ENCODE data around the gene BRICD5.

Gene BRICD5

DNA sequence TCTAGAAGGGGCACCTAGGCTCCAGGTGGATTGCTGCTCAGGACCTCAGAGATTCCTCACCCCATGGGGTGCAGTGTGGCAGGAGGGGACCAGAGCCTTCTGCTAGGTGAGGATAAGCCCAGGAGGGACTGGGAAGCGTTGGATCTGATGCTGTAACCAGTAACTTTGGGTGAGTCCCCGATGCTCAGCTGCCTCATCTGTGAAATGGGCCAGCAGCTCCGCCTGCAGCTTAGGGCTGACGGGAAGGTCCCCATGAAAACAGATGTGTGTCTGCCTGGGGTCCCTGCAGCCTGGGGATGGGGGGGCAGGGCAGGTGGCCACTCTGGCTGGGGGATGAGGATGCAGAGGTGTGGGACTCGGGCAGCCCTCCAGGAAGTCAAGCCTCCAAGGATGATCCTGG lies 11.6 kb downstream of the BRICD5 start:
- DNase-seq: no peak

DNA sequence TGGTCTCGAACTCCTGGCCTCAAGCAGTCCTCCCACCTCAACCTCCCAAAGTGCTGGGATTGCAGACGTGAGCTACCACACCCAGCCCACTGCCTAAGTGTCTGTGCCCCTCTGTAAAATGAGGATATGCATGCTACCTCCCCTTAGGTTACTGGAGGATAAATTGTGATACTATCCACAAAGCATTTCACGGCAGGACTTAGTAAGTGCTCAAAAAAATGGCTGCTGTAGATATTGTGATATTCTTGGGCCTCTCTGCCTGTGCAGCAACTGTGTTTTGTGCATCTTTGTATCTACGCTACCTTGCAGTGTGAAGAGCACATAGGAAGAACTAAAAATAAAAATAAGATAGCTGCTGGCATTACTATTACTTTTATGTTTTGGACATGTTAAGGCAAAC lies 12.4 kb downstream of the BRICD5 start:
- DNase-seq: no peak

DNA sequence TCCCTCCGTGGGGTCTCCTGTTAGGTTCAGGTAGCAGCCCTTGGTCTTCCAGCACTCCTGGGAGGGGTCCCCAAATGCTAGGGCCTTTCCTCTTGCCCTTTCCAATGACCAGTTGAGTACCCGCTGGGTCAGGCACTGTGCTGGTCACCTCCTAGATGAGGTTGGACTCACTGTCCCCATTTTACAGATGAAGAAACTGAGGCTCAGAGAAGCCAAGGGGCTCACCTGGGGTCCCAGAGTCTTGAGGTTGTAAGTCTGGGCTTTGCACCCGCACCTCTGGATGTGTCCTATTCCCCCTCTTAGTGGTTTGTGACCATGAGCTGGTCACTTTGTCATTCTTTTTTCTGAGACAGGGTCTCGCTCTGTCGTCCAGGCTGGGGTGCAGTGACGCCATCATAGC lies 12.9 kb downstream of the BRICD5 start:
- DNase-seq: no peak

DNA sequence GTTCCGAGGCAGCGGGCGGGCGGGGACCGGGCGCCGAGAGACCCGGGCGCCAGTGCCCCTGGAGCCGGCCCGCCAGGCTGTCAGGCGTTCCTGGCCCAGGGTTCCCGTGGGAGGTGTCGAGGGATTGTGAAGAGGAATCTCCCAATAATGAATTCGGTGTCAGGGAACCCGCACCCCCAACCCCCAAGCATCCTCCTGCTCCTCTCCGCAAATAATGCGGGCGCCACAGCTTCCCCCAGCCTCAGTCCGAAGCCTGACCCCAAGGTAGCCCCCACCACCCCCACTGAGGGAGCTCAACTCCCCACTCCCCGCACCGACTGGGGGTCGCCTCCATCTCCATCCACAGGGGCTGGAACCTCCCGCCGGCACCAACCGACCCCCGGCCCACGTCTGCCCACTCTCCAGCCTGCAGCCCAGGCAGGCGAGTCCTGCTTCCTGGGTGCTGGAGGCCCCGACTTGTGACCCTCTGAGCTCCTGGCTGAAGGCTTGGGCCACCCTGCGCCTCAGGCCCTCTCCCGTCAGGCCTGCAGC lies 13.6 kb downstream of the BRICD5 start:
- no peak for DNase-seq

DNA sequence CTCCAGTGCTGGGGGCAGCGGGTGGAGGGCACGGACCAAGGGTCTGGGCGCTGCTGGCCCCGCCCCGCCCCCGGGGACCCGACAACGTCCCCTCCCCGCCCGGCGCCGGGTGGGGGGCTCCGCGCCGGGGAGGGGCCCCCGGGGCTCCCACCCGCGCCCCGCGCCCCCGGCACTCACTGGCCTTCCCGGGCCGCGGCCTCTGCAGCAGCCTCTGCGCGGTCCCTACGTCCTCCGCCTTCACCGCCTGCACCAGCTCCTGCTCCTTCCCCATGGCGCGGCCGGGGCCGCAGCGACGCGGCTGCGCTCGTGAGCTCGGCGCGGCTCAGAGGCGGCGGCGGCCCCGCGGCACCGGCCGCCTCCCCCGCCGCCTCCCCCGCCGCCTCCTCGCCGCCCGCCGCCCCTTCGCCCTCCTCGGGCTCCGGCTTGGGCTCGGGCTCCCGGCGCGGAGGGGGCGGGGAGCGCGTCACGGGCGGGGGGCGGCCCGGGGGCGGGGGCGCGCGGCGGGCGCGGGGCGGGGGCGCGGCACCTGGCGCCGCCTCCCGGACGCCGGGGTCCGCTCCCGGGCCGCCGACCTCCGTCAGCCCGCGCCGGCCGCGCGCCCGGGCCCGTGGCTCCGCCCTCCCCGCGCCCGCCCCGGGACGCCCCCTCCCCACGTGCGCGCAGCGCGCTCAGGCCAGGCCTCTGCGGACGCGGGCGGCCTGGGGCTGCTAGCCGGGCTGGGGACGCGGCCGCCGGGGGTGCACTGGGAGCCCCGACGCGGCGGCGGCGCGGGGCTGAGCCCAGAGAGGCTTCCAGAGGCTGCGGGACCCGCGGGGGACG lies 14.3 kb downstream of the BRICD5 start, which contains the start of gene CASKIN1:
Gene CASKIN1 (minus strand): TSS at position 444 of the 819 bp plus-strand sequence. CDS start 173 bp downstream, at position 271.
- DNase-seq: peak; percentile 8 to 46

DNA sequence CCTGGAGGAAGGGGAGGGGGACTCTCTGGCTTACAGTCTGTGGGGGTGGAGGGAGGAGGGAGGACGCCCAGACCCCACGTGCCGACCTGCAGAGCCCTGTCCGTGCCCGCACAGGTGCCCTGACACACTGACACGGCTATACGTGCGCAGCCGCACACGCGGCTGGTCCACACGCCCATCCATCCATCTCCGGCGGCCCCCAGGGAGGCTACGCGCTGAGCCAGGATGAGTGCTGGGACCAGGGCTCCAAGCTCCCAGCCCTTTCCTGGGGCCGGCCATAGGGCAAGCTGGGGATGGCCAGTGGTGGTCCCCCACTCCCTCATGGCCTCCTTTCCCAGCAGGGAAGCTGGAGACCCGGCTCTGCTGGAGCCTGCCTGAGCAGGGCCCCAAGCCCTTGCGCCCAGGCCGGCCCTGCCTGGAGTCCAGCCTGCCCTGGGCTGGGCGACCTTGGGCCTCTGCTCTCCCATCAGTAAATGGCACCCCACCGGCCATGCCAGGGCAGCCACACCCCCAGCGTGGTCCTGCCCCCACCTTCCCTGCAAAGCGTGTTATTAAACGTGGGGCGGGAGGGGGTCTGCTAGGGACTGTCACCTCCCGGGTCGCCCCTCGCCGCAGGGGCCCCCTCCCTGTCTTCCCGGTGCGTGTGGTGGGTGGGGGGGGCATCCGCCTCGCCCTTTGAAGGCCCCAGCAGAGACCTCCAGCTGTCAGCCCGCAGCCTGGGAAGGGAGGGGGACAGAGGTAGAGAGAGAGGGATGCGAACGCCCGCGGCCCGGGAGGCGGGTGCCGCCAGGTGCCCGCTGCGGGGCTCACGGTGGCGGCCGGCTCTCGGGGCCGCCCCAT lies 15.1 kb downstream of the BRICD5 start:
- DNase-seq: no peak

DNA sequence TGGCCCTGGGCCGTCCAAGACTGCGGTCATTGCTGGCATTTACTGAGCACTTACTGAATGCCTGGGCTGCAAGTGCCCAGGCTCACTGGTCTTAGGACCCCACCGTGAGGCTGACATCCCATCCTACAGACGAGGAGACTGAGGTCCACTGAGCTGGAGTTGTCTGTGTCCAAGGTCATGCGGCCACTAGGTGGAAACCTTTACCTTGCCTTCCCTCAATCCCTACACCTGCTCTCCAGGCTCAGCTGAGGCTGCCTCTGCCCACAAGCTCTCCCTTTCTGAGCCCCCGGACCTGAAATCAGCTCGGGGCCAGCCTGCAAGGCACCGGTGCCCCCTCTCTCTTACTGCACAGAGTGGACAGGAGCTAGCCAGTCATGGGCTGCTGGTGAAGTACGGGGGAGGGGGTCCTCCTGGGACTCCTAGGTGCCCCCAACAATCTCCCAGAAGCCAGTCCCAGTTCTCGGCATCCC lies 15.8 kb downstream of the BRICD5 start:
- peak in 1 of 2 donors; percentile 37 for DNase-seq

DNA sequence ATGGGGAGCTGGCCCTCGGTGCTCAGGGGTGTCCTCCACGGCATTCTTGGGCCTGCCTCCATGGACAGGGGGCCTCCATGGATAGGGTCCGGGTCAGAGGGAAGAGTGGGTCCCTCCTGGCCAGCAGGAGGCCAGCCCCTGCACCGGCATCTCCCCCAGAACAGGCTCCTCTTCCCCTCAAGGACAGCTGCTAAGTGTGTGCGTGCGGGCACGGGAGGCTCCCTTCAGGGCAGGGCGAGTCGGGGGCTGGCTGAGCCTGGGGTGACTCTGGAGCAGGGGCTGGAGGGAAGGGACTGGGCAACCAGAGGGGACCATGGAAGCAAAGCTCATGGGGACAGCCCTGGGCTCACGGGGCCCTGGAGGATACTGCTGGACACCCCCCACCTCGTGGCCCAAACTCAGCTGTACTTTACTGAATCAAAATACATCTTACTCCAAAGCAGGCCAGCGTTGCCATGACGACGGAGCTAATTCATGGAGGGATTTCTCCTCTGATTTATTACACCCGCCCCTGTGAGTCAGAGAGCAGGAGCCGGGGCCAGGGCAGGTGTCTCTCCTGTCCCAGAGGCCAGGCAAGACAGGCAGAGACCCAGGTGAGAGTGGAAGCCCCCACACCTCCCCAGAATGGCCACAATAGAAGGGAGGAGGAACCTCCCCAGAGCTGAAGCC lies 16.4 kb downstream of the BRICD5 start:
- no peak for DNase-seq

DNA sequence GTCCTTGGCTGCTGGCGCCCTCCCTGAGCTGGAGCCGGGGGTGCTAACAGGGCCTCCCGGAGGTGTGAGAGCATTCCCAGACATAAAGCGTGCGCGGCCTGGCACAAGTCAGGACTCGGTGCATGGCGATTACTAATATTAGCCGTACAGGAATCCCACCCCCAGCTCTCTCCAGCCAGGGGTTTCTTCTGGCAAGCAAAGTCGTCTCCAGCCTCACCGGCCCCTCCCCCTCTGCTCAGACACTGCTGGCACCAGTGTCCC lies 19.3 kb downstream of the BRICD5 start:
- no peak for DNase-seq

DNA sequence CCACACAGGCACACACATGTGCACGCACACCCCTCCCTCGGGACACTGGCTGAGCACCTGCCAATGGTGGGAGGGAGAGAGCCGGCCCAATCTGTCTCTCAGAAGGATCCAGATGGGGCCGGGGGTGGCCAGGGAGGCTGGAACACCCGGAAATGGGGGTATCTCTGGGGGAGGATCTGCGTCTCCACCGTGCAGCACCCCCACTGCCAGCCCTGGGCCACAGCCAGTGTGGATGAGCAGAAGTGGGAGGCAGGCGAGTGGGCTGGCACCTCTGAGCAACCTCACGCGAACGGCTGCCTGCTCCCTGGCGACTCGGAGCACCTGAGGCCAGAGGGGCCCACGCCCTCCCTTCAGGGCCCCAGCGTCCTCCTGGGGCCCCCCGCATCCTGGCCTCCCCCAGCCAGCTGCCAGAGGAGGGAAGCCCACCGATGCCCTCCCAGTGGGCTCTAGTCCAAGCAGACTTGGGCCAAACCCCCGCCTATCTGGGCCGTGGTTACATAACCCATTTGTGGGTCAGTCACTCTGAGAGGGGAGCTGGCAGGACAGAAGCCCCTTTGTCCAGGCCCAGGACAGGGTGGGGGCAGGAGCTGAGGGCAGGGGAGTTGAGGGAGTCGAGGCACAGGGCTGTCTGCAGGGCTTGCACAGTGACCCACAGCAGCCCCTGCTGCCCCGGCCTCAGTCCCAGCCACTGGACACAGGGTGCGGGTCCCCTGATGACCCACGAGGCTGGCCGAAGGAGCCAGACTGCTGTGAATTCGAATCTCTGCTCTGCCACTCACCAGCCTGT lies 19.8 kb downstream of the BRICD5 start:
- no peak for DNase-seq

DNA sequence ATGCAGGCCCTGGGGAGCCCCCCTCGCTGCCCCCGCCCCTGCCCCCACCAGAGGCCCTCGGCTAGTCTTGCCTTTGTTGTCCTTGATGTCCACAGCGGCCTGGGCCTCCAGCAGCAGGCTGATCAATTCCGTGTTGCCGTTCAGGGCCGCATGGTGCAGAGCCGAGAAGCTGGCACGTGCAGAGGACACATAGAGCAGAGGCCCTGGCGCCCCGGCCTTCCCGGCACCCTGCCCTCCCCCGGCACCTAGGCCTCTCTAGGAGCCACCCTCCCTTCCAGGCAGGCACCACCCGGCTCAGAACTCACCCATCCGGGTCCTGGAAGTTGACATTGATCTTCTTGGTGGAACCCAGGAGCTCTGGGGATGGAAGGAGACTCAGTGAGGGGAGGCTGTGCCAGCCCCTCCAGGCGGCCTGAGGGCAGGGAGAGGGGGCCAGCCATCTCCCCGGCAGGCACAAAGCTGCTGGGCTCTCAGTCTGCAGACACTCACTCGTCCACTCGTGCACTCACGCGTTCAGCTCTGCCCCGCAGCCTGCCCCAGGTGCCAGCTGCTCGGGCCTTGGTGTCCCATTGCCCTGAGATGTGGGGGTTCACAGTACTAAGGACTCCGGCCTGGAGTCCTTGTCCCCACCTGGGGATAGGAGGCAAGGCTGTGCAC lies 20.5 kb downstream of the BRICD5 start:
- DNase-seq: no peak

DNA sequence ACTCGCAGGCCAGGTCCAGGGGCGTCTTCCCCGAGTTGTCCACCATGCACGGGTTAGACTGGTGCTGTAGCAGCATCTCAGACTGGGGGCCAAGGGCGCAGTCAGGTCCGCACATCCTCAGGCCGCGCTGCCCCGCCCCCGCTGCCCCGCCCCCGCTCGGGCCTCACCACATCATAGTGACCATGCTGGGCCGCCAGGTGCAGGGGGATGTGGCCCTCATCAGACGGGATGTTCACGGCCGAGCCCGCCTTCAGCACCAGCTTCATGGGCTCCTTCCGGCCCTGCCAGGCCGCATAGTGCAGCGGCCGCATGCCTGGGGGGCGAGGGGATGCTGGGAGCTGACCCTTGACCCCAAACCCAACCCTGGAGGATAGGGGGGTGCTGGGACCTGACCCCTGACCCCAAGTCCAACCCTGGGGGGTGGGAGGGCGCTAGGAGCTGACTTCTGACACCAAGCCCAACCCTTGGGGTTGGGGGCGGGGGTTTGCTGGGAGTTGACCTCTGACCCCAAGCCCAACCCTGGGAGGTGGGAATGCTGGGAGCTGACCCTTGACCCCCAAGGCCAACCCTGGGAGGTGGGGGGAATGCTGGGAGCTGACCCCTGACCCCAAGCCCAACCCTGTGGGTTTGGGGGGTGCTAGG lies 21.3 kb downstream of the BRICD5 start:
- DNase-seq: no peak

DNA sequence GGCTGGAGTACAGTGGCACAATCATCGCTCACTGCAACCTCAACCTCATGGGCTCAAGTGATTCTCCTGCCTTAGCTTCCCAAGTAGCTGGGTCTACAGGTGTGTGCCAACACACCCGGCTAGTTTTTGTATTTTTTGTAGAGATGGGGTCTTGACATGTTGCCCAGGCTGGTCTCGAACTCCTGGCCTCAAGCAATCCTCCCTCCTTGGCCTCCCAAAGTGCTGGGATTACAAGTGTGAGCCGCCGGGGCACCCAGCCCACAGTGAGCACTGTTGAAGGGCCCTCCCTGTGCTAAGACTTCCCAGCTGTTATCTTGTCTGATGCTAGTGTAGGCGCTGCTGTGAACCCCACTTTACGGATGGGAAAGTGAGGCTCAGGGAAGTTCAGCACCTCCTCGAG lies 22.3 kb downstream of the BRICD5 start:
- DNase-seq: no peak

DNA sequence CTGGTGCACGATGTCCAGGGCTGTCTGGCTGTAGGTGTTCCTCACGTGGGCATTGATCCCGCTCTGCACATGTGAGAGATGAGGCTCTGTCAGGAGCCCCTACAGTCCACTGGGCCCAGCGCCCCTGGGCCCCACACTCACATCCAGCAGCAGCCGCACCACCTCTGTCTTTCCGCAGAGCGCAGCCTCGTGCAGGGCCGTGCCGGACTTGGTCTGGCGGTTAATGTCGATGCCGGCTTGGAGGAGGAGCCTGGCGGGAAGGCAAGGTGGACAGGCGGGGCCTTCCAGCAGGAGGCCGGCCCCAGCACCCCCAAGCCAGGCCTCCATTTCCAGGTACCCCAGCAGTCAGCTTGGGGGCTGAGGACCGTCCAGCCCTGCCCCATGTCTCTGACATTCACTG lies 23.5 kb downstream of the BRICD5 start:
- no peak for DNase-seq

DNA sequence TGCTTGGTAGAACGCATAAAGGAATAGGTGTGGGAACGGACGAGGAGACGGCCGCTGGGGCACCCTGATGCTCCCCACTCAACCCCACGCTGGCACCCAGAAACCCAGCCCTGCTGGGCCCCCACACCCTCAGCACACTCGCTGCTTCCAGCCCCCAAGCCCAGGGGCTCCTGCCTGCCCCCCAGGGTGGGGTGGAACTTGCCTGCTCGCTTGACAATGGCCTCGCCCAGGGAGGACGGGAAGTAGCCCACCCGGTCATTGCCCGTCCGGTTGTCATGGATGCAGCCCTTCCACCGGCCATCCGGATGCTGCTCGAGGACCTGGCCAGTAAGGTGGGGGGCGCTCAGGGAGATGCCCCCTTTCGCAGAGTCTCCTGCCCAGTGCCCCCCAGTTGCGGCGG lies 24.2 kb downstream of the BRICD5 start:
- no peak for DNase-seq

DNA sequence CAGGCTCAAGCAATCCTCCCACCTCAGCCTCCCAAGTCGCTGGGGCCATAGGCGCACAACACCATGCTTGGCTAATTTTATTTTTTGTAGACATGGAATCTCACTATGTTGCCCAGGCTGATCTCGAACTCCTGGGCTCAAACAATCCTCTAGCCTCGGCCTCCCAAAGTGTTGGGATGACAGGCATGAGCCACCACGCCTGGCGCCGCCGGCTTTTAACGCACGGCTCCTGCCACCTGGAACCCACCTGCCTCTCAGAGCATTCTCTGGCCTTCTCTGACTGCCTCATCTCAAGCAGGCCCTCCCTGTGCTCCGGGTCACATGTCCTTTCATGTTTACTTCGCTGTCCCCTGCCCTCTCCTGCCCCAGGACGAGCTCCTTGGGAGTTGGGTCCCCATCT lies 24.6 kb downstream of the BRICD5 start:
- DNase-seq: no peak

DNA sequence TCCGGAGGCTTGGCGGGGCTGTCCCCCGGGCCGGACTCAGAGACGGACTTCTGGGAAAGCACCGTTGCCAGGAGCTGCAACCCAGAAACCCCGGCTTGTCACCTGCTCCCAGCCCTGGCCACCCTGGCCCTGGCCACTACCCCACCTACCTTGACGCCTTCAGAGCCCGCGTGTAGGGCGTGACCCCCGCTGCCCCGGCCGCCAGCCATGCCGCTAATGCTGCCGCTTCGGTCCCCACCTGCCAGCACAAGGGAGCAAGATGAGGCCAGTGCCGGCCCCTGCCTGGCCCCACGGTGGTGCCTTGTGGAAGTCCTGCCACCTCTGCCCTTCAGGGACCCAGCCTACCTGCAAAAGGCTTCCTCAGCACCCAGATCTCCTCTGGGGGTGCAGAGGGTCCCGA lies 25.7 kb downstream of the BRICD5 start:
- no peak for DNase-seq

DNA sequence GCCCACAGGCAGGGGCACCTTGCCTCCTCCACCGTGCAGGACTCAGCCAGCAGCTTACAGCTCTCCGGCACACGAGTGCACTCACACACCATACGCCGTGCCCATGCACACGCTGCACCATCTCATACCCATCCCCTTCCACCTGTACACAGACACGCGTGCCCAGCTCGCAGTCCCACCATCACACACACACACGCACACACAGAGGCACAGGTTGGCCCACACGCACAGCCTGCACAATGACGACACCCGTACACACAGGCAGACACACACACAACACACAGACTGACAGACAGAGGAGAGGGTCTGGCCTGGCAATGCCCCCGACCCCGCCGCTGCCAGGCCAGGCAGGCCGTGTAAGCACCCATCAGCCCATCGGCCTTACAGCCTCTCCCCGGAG lies 26.3 kb downstream of the BRICD5 start:
- no peak for DNase-seq

DNA sequence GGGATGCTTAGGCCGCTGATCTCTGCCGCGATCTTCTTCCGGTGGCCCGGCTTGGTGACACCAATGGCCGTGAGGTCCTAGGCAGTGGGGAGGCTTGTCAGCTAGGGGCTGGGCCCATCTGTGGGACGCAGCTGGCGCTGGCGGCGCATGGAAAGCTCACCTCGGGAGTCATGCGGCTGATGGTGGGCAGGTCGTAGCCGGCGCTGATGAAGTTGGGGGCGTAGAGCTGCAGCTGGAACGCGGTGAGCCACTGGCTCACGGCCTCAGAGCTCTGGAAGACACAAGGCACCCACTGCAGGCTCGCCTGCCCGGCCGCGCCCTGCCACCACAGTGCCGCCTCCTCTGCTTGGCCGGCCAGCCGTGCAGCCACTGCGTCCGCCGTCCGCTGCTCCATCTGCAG lies 27.0 kb downstream of the BRICD5 start:
- DNase-seq: no peak

DNA sequence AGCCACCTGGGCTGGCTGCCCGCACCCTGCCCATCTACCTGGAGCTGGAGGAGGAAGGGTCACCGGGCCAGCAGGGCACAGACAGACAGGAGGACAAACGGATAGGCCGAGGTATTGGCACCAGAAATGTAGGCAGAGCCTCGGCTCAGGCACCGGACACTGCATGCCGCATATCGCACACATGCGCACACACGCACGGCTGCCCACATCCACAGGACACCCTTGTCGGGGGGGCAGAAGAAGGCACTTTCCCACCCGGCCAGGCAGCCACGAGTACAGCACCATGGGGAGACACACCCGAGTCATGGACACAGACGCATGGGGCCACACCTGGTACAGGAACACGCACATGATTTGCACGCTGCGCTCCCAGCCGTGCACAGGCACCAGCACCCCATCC lies 28.7 kb downstream of the BRICD5 start:
- DNase-seq: no peak

Data from inflammatory macrophage (primary cell).